HG03060 (cell line): ENCODE results near the gene OR2T5.
"Not testable (repeated sequence)": the region's sequence is repeated elsewhere in the genome, so short reads cannot be mapped to it uniquely, and the experiment has no call there.

Experiments
- ATAC-seq: cut with Tn5 transposase; IDR thresholded peaks from one replicate; pipeline ENCODE4 v1.9.1; 2021; ENCODE audit warnings: low read depth, moderate number of reproducible peaks; ENCODE audit not compliant: unreplicated experiment

Gene OR2T5

GRCh38 chr1:248488289-248488688 is at the start of gene OR2T5:
TSS of gene OR2T5 (plus strand) at chr1:248488589. CDS start at chr1:248488589, 0 bp downstream.
- not testable (repeated sequence) for ATAC-seq

- not testable (repeated sequence) for ATAC-seq
These were observed 49.7 kb upstream of the OR2T5 start for GRCh38 chr1:248438668-248439067.

GRCh38 chr1:248439283-248439682 is 49.1 kb upstream of the OR2T5 start:
- ATAC-seq: not testable (repeated sequence)

GRCh38 chr1:248442500-248443277 is 45.7 kb upstream of the OR2T5 start:
- not testable (repeated sequence) for ATAC-seq

- ATAC-seq: not testable (repeated sequence)
These were observed 43.8 kb upstream of the OR2T5 start for GRCh38 chr1:248444603-248445002.

GRCh38 chr1:248445399-248445798 is 43.0 kb upstream of the OR2T5 start, which contains the start of gene OR2T2:
TSS of gene OR2T2 (plus strand) at chr1:248445637. CDS start at chr1:248452798, 7,161 bp downstream.
- ATAC-seq: not testable (repeated sequence)

GRCh38 chr1:248448409-248449074 is 39.8 kb upstream of the OR2T5 start:
- ATAC-seq: peak; percentile 39

- peak; percentile 2 for ATAC-seq
These were observed 38.4 kb upstream of the OR2T5 start for GRCh38 chr1:248449821-248450465.

GRCh38 chr1:248450466-248451145 is 37.8 kb upstream of the OR2T5 start:
- ATAC-seq: peak; percentile 54

- not testable (repeated sequence) for ATAC-seq
These were observed 34.8 kb upstream of the OR2T5 start for GRCh38 chr1:248453619-248454018.

GRCh38 chr1:248455045-248455444 is 33.3 kb upstream of the OR2T5 start:
- ATAC-seq: not testable (repeated sequence)

GRCh38 chr1:248456635-248457034 is 31.8 kb upstream of the OR2T5 start:
- ATAC-seq: not testable (repeated sequence)

- not testable (repeated sequence) for ATAC-seq
These were observed 29.3 kb upstream of the OR2T5 start for GRCh38 chr1:248459117-248459516.

GRCh38 chr1:248471154-248471553 is 17.2 kb upstream of the OR2T5 start:
- no peak for ATAC-seq

GRCh38 chr1:248472111-248472510 is 16.3 kb upstream of the OR2T5 start:
- ATAC-seq: not testable (repeated sequence)

GRCh38 chr1:248473051-248473450 is 15.3 kb upstream of the OR2T5 start, which contains the start of gene OR2T3:
TSS of gene OR2T3 (plus strand) at chr1:248473351. CDS start at chr1:248473351, 0 bp downstream.
- ATAC-seq: not testable (repeated sequence)

GRCh38 chr1:248475660-248476059 is 12.7 kb upstream of the OR2T5 start:
- ATAC-seq: not testable (repeated sequence)

- peak; percentile 70 for ATAC-seq
These were observed 6.5 kb upstream of the OR2T5 start for GRCh38 chr1:248481686-248482579.

- ATAC-seq: not testable (repeated sequence)
These were observed 8.3 kb downstream of the OR2T5 start for GRCh38 chr1:248496661-248497060.
